NCI-H1436 treated with DMSO at 0.1 percent for 48 hours (cell line): ENCODE results near the gene TCF4.

Experiments
- DNase-seq: peaks from one replicate; lab custom pipeline; 2025; lab: John Stamatoyannopoulos, UW

The TCF4 gene

GRCh38 chr18:55261253-55261652, 326.7 kb downstream of the TCF4 start:
- DNase-seq: no peak

DNA sequence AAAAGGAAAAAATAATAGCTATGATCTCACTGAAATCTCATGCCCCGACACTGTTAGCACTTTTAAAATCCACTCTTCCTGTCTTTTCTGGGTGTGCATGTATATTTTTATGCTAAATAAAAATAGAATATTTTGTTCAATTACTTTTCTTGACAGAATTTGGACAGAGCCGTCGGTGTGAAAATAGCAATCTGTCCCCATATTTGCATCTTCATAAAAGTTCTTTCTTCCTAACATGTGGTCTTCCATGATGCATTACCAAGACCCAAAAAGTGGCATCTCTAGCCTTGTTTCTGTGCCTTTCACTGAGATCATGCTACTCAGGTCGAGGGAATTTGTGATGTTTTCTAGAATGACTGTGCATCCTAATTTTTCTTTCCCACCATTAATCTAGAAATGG, 329.9 kb downstream of the TCF4 start:
- DNase-seq: no peak

GRCh38 chr18:55256929-55257289, 331.1 kb downstream of the TCF4 start:
- DNase-seq: no peak

DNA sequence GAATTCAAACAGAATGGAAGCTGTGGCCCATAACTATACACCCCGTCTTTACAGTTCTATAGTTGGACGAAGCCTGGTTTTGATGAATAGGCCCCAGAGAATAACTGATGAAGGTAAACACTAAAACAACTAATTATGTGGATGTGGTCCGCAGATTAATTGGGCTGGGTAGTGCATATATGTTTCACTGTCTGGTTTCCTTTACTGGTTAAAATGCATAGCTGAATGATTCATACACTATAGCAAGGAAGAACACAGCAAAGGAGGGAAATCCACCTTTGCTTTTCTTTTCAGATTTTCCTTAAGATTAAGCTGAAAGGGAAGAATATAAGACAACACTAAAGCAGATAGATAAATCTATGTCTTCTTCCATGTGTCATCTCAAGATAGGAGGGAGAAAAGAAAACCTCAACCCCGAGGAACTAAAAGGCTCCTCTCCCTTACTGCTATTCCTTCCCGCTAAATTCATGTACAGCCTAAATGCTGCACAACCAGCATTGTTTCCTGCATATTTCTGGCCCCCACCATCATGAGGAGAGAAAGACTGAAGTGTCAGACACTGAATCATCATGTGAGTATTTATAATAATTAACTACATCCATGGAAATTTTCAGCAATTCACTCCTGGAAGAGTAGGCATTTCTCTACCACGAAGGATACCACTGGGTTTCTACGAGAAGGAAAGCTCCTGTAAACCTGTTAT, 331.6 kb downstream of the TCF4 start:
- no peak for DNase-seq

GRCh38 chr18:55253814-55254213, 334.2 kb downstream of the TCF4 start:
- DNase-seq: no peak

GRCh38 chr18:55252901-55253300, 335.1 kb downstream of the TCF4 start:
- DNase-seq: no peak

GRCh38 chr18:55252053-55252675, 335.8 kb downstream of the TCF4 start:
- no peak for DNase-seq

- no peak for DNase-seq
These were observed 336.6 kb downstream of the TCF4 start for GRCh38 chr18:55251254-55251971.

- no peak for DNase-seq
These were observed 337.2 kb downstream of the TCF4 start for GRCh38 chr18:55250768-55251173.

- no peak for DNase-seq
These were observed 338.4 kb downstream of the TCF4 start for GRCh38 chr18:55249550-55249949.

DNA sequence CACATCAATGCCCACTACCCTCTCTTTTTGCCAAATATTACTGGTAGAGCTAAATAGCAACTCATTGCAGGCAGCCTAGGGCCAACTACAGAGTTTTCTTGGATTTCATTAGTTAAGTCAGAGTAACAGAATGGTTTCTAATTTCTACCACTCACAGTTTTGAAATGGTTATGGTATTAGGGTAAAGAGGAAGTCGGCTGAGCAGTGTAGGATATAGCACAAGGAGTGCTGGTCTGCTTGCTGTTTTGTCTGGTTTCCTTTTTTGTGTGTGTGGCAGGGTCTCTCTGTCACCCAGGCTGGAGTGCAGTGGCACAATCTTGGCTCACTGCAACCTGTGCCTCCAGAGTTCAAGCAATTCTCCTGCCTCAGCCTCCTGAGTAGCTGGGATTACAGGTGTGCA, 339.5 kb downstream of the TCF4 start:
- DNase-seq: no peak

GRCh38 chr18:55247032-55247431, 341.0 kb downstream of the TCF4 start:
- no peak for DNase-seq

GRCh38 chr18:55246278-55246677, 341.7 kb downstream of the TCF4 start:
- no peak for DNase-seq

DNA sequence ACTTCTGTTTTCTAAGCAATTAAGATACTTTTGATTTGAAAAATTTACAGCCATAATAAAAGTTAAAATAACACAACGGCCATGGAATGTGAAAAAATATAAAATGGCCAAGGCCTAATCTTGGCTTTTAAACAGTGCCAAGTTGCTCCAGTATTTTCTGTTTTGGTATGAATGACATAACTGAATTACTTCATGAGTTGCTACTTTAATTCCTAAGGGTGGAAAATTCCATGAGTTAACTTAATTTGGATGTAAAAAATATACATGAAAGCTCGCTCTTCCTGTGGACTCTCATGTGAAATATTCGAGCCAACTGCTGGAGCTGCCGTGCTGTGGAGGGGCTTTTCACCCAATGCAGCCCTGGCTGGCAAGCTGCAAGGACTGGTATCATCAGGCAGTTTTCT, 342.8 kb downstream of the TCF4 start:
- no peak for DNase-seq

DNA sequence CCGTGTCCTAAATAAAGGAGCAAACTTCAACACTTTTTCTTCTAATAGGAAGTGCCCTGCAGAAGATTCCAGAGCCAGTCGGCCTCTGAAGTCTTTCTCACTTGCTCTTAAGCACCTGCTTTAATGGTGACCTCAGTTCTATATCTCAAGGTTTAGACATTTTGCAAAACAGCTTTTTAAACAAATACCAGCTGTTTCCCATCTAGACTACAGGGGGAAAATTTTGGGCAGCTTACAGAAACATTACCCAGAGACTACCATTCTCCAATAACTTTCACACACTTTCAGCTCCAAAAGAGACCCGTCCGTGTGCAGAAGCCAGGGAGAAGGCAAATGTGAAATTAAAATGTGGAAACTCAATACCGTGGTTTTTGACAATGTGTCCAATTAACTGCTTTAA, 343.4 kb downstream of the TCF4 start:
- no peak for DNase-seq

GRCh38 chr18:55243857-55244256, 344.1 kb downstream of the TCF4 start:
- DNase-seq: no peak

GRCh38 chr18:55243255-55243654, 344.7 kb downstream of the TCF4 start:
- DNase-seq: no peak

GRCh38 chr18:55240978-55241377, 347.0 kb downstream of the TCF4 start:
- DNase-seq: no peak

DNA sequence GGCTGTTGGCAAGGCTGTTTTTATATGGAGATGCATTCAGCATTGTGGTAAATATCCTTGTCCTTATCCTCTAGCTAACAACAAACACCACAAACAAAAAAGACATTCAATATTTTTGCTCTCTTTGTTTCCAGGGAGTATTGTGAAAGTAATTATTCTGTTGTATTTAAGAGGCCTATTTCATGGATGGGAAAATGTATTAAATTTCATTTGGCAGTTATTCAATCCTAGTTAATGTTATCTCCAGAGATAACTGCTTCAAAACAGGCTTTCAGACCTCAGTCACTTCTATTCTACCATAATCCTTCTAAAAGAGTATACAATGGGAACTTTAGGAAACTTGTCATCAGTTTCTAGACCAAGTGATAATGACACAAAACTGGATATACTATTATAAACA, 348.3 kb downstream of the TCF4 start:
- peak; percentile 49 for DNase-seq

GRCh38 chr18:55237660-55238059, 350.3 kb downstream of the TCF4 start:
- no peak for DNase-seq

DNA sequence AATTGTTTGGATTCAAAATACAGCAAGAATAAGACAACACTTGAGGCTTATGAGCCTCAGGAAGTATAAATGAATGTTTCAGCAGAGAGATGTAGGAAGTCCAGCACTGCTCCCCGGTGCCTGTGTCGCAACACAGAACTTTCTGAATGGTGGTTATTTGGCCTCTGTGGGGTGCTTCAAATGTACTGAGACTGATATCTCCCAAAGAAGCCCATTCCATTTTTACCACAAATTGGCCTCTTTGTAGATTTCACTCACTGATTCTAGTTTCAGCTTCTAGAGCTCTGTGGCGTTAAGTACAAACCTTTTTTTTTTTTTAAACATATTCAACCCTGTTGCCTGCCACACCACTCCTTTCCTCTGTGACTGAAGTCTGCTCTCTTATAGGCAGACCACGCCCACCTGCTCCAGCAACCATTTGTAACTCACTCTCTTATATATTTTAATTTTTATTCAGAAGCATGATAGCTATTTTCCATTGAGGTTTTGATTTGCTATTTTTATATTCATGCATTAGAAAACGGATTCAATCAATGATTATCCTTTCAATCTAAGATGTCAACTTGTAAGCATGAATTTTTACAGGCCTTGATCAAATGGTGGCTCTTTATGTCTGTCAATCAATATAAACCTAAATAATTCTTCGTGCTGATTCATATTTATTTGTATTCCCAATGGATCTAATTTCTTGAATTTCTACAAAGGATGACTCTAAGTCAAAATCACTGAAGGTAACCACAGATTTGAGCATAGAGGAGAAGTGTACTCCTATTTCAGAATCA, 351.7 kb downstream of the TCF4 start:
- DNase-seq: no peak

DNA sequence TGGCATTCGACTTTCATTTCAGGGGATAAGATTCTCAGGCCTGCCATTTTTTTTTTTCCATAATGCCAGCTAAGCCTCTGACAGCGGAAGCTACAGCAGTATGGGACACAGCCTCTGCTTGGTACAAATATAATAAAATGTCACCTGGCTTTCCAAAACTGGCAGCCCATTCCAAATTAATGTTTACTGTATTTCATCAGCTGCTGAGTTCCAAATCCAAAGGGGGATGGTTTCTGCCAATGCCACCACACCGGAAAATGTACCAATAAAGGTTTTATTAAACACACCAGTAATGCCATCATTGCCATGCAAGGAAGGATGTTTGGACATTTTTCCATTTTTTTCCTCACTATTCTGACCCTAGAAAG, 352.9 kb downstream of the TCF4 start:
- DNase-seq: no peak
